ENCODE results near the gene POTED. TPM values are rescaled to one million over a fixed set of nuclear protein-coding genes. Genes with fewer than 3 reads are reported as not detected.

Gene POTED
- total RNA-seq (2022; extraction: Qiagen RNA extraction; ENCODE audit: low read depth), result not detected in 5 replicates

GRCh38 chr21:13609477-13609876 is at the start of gene POTED:
TSS of gene POTED (plus strand) at chr21:13609777. CDS start at chr21:13610229, 452 bp downstream.

